Measurements from ENCODE around the gene PGP.

The PGP gene

GRCh38 chr16:2211923-2212347, 2.7 kb downstream of the PGP start:
- no peak for ATAC-seq (ENCODE audit: low read depth)
- peak; percentile 59 for DNase-seq (ENCODE audit: low spot score)
- Histone ChIP-seq H3K9me3 (ENCODE audit: severe bottlenecking) (no peaks in the 10 kb centered on the region), H3K27me3 (ENCODE audit: insufficient read depth, poor library complexity, severe bottlenecking) (no peaks in the 10 kb centered on the region), H3K4me3 (ENCODE audit: severe bottlenecking) (no peak overlapping the region), H3K36me3 (ENCODE audit: low read depth) (peaks cover 42% of the 10 kb centered on the region), H3K4me1 (ENCODE audit: insufficient read depth, poor library complexity, severe bottlenecking) (peaks cover 8% of the 10 kb centered on the region), H3K27ac (ENCODE audit: poor library complexity, severe bottlenecking) (peak overlapping the region; percentile 84)
- no peak for TF ChIP-seq CTCF (IDR thresholded peaks at IDR 0.05; ENCODE audit: poor library complexity, severe bottlenecking)

DNA sequence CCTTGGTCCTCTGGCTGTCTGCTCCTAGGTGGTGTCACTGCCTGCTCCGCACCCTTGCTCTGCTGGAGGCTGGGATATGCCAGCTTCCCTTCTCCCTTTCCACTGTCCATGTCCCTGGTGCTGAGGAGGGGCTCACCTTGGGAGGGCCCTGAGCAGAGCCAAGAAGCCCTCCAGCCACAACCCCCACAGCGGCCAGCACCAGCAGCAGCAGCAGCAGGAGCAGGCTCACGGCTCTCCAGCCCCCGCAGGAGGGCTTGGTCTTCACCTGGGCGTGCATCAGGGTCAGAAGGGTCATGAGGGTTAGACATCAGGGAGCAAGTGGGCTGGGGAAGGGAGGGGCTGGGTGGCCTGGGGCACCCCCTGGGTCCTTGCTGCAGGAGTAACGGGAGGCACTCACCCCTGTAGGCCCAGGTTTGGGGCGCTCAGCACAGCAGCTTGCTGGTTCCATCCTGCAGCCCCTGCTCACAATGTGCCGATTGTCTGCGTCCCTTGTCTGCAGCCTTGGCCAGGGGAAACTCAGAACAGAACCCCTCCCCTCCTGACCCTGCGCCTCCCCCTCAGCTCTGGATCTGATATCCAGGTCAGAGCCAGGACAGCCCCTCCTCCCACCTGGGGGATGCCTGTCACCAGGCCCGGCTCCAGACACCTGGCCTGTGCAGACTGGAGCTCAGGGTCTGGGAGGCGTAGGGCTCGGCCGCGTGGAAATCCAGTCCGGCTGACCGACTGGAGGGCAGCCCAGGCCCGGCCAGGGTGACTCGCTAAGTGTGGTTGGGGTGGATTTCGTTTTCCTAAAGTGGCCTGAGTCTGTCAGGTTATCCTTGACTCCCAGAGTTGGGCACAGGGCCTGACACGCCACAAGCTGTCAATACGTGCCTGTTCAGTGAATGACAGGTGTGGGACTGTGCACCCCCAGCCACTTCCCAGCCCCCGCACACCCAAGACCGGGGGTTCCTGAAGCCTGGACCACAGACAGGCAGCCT, 4.0 kb downstream of the PGP start, which contains the start of gene BRICD5:
Gene BRICD5 (minus strand): TSS at position 478 of the 980 bp plus-strand sequence. CDS start 30 bp downstream, at position 448.
- no peak for ATAC-seq (ENCODE audit: low read depth)
- H3K4me1 ChIP-seq (ENCODE audit: insufficient read depth, poor library complexity, severe bottlenecking) = peaks cover 8% of the 10 kb centered on the region
- H3K4me3 ChIP-seq (ENCODE audit: severe bottlenecking) = no peak within 1 kb of the TSS
- no peaks in the 10 kb centered on the region for H3K9me3 ChIP-seq (ENCODE audit: severe bottlenecking)
- H3K27me3 ChIP-seq (ENCODE audit: insufficient read depth, poor library complexity, severe bottlenecking) = no peaks in the 10 kb centered on the region
- peak within 1 kb of the TSS; percentile 84 for H3K27ac ChIP-seq (ENCODE audit: poor library complexity, severe bottlenecking)
- no peak for TF ChIP-seq CTCF (IDR thresholded peaks at IDR 0.05; ENCODE audit: poor library complexity, severe bottlenecking)
- DNase-seq (ENCODE audit: low spot score) = peak; percentile 57
- H3K36me3 ChIP-seq (ENCODE audit: low read depth) = peaks cover 44% of the 10 kb centered on the region

DNA sequence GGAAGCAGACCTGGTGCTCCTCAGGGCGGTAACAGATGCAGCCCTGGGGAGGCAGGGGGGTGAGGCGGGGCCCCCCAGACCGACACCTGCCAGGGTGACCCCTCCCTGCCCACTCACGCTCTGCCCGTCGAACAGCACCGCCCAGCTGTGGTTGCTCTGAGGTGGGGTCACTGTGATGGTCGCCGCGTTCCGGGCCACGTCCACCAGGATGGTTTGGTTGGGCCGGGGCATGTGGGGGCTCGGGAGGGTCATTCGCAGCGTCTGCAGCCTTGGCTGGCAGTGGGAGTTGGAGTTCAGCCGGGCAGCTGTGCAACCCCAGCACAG, 4.7 kb downstream of the PGP start:
- TF ChIP-seq CTCF (IDR thresholded peaks at IDR 0.05; ENCODE audit: poor library complexity, severe bottlenecking) = no peak
- peaks cover 44% of the 10 kb centered on the region for H3K36me3 ChIP-seq (ENCODE audit: low read depth)

GRCh38 chr16:2209258-2210008, 5.2 kb downstream of the PGP start:
- peak; percentile 63 for DNase-seq (ENCODE audit: low spot score)
- Histone ChIP-seq H3K27me3 (ENCODE audit: insufficient read depth, poor library complexity, severe bottlenecking) (no peaks in the 10 kb centered on the region), H3K27ac (ENCODE audit: poor library complexity, severe bottlenecking) (no peak overlapping the region), H3K36me3 (ENCODE audit: low read depth) (peaks cover 44% of the 10 kb centered on the region), H3K9me3 (ENCODE audit: severe bottlenecking) (no peaks in the 10 kb centered on the region), H3K4me3 (ENCODE audit: severe bottlenecking) (no peak overlapping the region), H3K4me1 (ENCODE audit: insufficient read depth, poor library complexity, severe bottlenecking) (peaks cover 8% of the 10 kb centered on the region)
- no peak for TF ChIP-seq CTCF (IDR thresholded peaks at IDR 0.05; ENCODE audit: poor library complexity, severe bottlenecking)
- ATAC-seq (ENCODE audit: low read depth) = no peak

More for the DNA sequence above, 4.7 kb downstream of the PGP start:
- peaks cover 8% of the 10 kb centered on the region for H3K4me1 ChIP-seq (ENCODE audit: insufficient read depth, poor library complexity, severe bottlenecking)
- DNase-seq (ENCODE audit: low spot score) (peak; percentile 63), ATAC-seq (ENCODE audit: low read depth) (no peak)
- H3K4me3 ChIP-seq (ENCODE audit: severe bottlenecking) = no peak overlapping the region
- H3K27ac ChIP-seq (ENCODE audit: poor library complexity, severe bottlenecking) = no peak overlapping the region
- no peaks in the 10 kb centered on the region for H3K9me3 ChIP-seq (ENCODE audit: severe bottlenecking)
- no peaks in the 10 kb centered on the region for H3K27me3 ChIP-seq (ENCODE audit: insufficient read depth, poor library complexity, severe bottlenecking)
